Cardiac muscle cell (in vitro differentiated cells and primary cell): ENCODE results near the gene PCDHA8. TPM values are rescaled to one million over a fixed set of nuclear protein-coding genes. Genes with fewer than 3 reads are reported as not detected.
"Not testable (repeated sequence)": the region's sequence is repeated elsewhere in the genome, so short reads cannot be mapped to it uniquely, and the experiment has no call there.

Source experiments
- DNase-seq, 2 donors: peaks; one replicate each; pipeline versions ENCODE4 v3.0.0 to v3.0.0-alpha.2; 2010 to 2017; ENCODE audit warnings: low read depth in 1 of 2, low spot score in 1 of 2
- H3K27ac ChIP-seq: fragments of 200-600 bp; sonication (generic); 2 replicates; pipeline ENCODE4 v1.5.1; 2016
- H3K27me3 ChIP-seq: fragments of 200-600 bp; sonication (generic); 2 replicates; pipeline ENCODE4 v1.6.0; 2016; ENCODE audit warnings: control low read depth
- H3K36me3 ChIP-seq: fragments of 200-600 bp; sonication (generic); 2 replicates; pipeline ENCODE4 v1.5.1; 2016; ENCODE audit warnings: control low read depth
- H3K4me1 ChIP-seq: fragments of 200-600 bp; sonication (generic); 2 replicates; pipeline ENCODE4 v1.8.1; 2017; ENCODE audit warnings: low read depth, mild to moderate bottlenecking, mixed run types
- H3K4me3 ChIP-seq: fragments of 200-600 bp; sonication (generic); 2 replicates; pipeline ENCODE4 v1.5.1; 2016; ENCODE audit warnings: mild to moderate bottlenecking
- H3K9me3 ChIP-seq: fragments of 200-600 bp; sonication (generic); 2 replicates; pipeline ENCODE4 v1.5.1; 2017; ENCODE audit warnings: low read depth, mild to moderate bottlenecking, control low read depth
- polyA plus RNA-seq: library from polyadenylated mRNA; unstranded; fragments of >200 nt; fragmentation: Nextera tagmentation; extraction: Ambion mirVana; gene quantifications from 2 replicates; pipeline ENCODE4 v1.2.1, GENCODE V29; 2016
- total RNA-seq: library from RNA; depleted of rRNA; stranded (reverse); fragments of >200 nt; gene quantifications from 2 replicates; pipeline ENCODE4 v1.2.3, GENCODE V29; 2016
- TF ChIP-seq, protein P1 (sequence below): IDR thresholded peaks from 2 replicates; pipeline ENCODE4 v1.5.1; 2012; ENCODE audit warnings: low read depth, mild to moderate bottlenecking, low read length

Gene PCDHA8
- total and polyA plus RNA-seq, 2 experiments from 2014 or later = 1.2 to 1.8 TPM

DNA sequence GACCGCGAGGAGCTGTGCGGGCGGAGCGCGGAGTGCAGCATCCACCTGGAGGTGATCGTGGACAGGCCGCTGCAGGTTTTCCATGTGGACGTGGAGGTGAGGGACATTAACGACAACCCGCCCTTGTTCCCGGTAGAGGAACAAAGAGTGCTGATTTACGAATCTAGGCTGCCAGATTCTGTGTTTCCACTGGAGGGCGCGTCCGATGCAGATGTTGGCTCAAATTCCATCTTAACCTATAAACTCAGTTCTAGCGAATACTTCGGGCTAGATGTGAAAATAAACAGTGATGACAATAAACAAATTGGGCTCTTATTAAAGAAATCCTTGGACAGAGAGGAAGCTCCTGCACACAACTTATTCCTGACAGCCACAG lies 12.6 kb upstream of the PCDHA8 start:
- H3K36me3 ChIP-seq = no peaks in the 10 kb centered on the region
- H3K27me3 ChIP-seq = no peaks in the 10 kb centered on the region
- no peak overlapping the region for H3K27ac ChIP-seq
- TF ChIP-seq, protein P1, sequence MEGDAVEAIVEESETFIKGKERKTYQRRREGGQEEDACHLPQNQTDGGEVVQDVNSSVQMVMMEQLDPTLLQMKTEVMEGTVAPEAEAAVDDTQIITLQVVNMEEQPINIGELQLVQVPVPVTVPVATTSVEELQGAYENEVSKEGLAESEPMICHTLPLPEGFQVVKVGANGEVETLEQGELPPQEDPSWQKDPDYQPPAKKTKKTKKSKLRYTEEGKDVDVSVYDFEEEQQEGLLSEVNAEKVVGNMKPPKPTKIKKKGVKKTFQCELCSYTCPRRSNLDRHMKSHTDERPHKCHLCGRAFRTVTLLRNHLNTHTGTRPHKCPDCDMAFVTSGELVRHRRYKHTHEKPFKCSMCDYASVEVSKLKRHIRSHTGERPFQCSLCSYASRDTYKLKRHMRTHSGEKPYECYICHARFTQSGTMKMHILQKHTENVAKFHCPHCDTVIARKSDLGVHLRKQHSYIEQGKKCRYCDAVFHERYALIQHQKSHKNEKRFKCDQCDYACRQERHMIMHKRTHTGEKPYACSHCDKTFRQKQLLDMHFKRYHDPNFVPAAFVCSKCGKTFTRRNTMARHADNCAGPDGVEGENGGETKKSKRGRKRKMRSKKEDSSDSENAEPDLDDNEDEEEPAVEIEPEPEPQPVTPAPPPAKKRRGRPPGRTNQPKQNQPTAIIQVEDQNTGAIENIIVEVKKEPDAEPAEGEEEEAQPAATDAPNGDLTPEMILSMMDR = no peak
- DNase-seq = peak in 1 of 2 donors; percentile 31
- peak overlapping the region; percentile 51 for H3K4me3 ChIP-seq
- no peaks in the 10 kb centered on the region for H3K4me1 ChIP-seq
- no peaks in the 10 kb centered on the region for H3K9me3 ChIP-seq

DNA sequence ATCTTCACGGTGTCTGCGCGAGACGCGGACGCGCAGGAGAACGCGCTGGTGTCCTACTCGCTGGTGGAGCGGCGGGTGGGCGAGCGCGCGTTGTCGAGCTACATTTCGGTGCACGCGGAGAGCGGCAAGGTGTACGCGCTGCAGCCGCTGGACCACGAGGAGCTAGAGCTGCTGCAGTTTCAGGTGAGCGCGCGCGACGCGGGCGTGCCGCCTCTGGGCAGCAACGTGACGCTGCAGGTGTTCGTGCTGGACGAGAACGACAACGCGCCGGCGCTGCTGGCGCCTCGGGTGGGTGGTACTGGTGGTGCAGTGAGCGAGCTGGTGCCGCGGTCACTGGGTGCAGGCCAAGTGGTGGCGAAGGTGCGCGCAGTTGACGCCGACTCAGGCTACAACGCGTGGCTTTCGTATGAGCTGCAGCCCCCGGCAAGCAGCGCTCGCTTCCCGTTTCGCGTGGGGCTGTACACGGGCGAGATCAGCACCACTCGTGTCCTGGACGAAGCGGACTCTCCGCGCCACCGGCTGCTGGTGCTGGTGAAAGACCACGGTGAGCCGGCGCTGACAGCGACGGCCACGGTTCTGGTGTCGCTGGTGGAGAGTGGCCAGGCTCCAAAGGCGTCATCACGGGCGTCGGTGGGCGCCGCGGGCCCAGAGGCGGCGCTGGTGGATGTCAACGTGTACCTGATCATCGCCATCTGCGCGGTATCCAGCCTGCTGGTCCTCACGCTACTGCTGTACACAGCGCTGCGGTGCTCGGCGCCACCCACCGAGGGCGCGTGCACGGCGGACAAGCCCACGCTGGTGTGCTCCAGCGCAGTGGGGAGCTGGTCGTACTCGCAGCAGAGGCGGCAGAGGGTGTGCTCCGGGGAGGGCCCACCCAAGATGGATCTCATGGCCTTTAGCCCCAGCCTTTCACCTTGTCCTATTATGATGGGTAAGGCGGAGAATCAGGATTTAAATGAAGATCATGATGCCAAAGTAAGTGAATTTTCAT lies 11.2 kb upstream of the PCDHA8 start:
- H3K4me1 ChIP-seq, H3K27me3 ChIP-seq, H3K9me3 ChIP-seq, H3K27ac ChIP-seq, H3K36me3 ChIP-seq, DNase-seq, H3K4me3 ChIP-seq: not testable (repeated sequence)

DNA sequence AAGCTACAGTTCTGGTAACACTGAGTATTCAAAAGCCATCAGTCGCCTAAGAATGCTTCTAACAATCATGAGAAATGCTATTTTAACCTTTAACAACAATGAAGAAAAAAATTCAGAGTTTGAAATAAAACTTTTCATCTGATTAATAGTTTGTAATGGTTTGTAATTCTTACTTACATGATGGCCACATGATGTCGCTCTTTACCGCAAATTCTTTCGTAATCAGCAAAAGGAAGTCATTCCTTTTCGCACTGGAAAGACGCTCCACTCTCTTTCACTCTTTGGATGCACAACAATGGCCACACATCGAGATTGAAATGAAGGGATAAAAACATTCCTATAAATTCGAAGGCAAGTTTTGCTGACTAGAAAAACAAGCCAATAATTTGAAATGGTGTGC lies 7.0 kb upstream of the PCDHA8 start, which contains the start of gene PCDHA7:
TSS of gene PCDHA7 (plus strand) at position 277 of the 400 bp plus-strand sequence. CDS start at position 392, 115 bp downstream.
- Histone ChIP-seq H3K27me3 (no peaks in the 10 kb centered on the region), H3K4me3 (no peak within 1 kb of the TSS), H3K4me1 (no peaks in the 10 kb centered on the region), H3K27ac (no peak within 1 kb of the TSS), H3K36me3 (no peaks in the 10 kb centered on the region), H3K9me3 (no peaks in the 10 kb centered on the region)
- TF ChIP-seq, protein P1 = no peak
- DNase-seq = peak in 1 of 2 donors; percentile 34

DNA sequence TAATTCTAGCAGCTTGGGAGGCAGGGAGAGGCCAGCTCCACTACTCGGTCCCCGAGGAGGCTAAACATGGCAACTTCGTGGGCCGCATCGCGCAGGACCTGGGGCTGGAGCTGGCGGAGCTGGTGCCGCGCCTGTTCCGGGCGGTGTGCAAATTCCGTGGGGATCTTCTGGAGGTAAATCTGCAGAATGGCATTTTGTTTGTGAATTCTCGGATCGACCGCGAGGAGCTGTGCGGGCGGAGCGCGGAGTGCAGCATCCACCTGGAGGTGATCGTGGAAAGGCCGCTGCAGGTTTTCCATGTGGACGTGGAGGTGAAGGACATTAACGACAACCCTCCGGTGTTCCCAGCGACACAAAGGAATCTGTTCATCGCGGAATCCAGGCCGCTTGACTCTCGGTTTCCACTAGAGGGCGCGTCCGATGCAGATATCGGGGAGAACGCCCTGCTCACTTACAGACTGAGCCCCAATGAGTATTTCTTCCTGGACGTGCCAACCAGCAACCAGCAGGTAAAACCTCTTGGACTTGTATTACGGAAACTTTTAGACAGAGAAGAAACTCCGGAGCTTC lies 6.5 kb upstream of the PCDHA8 start:
- not testable (repeated sequence) for H3K27me3 ChIP-seq, H3K4me1 ChIP-seq, H3K36me3 ChIP-seq, H3K9me3 ChIP-seq, H3K4me3 ChIP-seq, H3K27ac ChIP-seq, DNase-seq

DNA sequence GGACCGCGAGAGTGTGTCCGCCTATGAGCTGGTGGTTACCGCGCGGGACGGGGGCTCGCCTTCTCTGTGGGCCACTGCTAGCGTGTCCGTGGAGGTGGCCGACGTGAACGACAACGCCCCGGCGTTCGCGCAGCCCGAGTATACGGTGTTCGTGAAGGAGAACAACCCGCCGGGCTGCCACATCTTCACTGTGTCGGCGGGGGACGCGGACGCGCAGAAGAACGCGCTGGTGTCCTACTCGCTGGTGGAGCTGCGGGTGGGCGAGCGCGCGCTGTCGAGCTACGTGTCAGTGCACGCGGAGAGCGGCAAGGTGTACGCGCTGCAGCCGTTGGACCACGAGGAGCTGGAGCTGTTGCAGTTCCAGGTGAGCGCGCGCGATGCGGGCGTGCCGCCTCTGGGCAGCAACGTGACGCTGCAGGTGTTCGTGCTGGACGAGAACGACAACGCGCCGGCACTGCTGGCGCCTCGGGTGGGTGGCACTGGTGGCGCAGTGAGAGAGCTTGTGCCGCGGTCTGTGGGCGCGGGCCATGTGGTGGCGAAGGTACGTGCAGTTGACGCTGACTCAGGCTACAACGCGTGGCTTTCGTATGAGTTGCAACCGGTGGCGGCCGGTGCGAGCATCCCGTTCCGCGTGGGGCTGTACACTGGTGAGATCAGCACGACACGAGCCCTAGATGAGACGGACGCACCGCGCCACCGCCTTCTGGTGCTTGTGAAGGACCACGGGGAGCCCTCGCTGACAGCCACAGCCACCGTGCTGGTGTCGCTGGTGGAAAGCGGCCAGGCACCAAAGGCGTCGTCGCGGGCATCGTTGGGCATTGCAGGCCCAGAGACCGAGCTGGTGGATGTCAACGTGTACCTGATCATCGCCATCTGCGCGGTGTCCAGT lies 5.1 kb upstream of the PCDHA8 start:
- Histone ChIP-seq H3K9me3 (no peaks in the 10 kb centered on the region), H3K27ac (no peak overlapping the region), H3K4me1 (no peaks in the 10 kb centered on the region), H3K36me3 (no peaks in the 10 kb centered on the region), H3K27me3 (no peaks in the 10 kb centered on the region), H3K4me3 (no peak overlapping the region)
- no peak for DNase-seq
- TF ChIP-seq, protein P1 = no peak
